Activated CD4-positive, CD25-positive, alpha-beta regulatory T cell treated with anti-CD3 and anti-CD28 coated beads, Interleukin-2, amount 50 U/mL, for 24 hours (primary cell): ENCODE measurements around the gene HHLA2.
"Not testable (repeated sequence)": the region's sequence is repeated elsewhere in the genome, so short reads cannot be mapped to it uniquely, and the experiment has no call there.

Experiments used
- ATAC-seq, 2 donors: fragments of 150-1000 bp; cut with Tn5 transposase; one replicate each; pipeline ENCODE4 v1.10.0; 2021; ENCODE audit warnings: mild to moderate bottlenecking in 1 of 2, moderate library complexity in 1 of 2

Gene HHLA2, protein sequence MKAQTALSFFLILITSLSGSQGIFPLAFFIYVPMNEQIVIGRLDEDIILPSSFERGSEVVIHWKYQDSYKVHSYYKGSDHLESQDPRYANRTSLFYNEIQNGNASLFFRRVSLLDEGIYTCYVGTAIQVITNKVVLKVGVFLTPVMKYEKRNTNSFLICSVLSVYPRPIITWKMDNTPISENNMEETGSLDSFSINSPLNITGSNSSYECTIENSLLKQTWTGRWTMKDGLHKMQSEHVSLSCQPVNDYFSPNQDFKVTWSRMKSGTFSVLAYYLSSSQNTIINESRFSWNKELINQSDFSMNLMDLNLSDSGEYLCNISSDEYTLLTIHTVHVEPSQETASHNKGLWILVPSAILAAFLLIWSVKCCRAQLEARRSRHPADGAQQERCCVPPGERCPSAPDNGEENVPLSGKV

DNA sequence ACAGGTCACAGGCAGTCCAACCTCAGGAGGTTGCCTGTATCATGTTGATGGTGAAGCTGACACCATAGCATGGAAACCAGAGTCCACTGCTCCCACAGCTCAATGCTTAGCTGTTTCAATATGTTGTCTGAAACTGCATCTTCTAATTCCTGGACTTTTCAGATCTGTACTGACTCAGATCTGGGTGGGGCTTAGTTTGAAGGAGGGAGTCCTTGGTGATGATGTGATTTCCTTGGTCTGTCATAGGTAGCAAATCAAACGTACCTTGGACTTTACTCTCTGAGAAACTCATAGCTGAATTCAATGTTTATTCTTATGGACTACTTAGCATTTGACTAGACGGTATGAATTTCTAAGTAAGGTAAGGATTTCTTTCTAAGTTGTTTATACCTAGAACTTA is at the start of gene HHLA2:
Gene HHLA2, plus strand, starts transcription at position 310 of the 400 bp plus-strand sequence. CDS start 55,266 bp downstream, outside the sequence.
- peak; percentile 25 to 48 for ATAC-seq

DNA sequence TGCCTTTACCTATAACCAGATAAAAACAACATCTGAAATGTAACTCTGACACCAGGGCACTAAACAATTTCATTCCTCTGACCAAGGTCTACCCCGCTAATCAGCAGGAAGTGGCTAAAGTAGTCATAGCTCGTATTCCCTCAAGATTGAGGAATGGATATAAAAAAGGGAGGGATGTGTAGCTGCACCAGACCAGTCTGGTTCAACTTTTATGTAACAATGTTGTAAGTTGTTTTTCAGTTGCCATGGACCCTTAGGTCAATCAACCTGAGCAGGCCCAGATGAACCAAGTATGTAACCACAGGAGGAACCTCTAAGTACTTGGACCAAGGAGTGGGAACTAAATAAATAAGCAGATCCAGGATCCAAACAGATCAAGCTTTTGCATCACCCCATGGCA is 45.7 kb upstream of the HHLA2 start:
- ATAC-seq = no peak

DNA sequence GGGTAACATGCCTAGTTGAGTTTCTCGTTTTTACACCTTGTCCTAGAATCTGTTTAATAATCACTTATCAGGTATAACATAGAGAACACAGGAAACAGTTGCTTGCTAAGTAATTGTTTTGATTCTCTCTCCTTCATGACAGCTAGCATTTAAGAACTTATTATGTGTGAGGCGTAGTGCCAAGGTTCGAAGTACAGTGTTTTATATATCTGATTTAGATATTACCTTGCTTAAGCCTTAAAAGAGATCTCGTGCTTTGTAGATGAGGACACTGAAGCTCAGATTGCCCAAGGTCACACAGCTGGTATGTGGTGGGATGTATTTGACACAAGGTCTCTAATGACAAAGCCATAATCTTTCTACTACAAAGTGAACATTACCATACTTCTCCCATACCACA is 45.1 kb upstream of the HHLA2 start:
- no peak for ATAC-seq

DNA sequence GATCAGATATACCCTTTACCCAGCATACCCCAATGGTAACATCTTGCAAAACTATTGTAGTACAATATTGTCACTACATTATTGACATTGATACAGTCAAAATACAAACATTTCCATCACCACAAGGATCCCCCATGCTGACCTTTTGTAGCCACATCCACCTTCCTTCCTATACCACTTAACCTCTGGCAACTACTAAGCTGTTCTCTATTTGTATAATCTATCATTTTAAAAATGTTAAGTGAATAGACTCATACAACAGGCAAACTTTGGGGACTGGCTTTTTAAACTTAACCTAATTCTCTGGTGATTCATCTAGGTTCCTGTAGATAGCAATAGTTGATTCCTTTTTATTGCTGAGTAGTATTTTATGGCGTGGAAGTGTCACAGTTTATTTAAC is 44.5 kb upstream of the HHLA2 start:
- no peak for ATAC-seq

DNA sequence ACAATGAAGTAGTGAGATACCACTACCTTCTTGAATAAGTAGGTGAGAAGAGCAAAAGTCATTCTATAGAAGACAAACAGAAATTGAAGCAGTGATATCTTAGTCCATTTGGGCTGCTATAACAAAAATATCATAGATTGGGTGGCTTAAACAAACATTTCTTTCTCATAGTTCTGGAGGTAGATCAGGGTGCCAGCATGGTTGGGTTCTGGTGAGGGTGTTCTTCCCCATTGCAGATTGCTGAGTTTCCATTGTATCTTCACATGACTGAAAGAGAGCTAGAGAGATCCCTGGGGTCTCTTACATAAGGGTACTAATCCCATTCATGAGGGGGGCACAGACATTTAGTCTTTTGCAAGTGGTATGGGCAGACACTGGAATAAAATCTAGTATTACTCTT is 41.2 kb upstream of the HHLA2 start:
- ATAC-seq = no peak

DNA sequence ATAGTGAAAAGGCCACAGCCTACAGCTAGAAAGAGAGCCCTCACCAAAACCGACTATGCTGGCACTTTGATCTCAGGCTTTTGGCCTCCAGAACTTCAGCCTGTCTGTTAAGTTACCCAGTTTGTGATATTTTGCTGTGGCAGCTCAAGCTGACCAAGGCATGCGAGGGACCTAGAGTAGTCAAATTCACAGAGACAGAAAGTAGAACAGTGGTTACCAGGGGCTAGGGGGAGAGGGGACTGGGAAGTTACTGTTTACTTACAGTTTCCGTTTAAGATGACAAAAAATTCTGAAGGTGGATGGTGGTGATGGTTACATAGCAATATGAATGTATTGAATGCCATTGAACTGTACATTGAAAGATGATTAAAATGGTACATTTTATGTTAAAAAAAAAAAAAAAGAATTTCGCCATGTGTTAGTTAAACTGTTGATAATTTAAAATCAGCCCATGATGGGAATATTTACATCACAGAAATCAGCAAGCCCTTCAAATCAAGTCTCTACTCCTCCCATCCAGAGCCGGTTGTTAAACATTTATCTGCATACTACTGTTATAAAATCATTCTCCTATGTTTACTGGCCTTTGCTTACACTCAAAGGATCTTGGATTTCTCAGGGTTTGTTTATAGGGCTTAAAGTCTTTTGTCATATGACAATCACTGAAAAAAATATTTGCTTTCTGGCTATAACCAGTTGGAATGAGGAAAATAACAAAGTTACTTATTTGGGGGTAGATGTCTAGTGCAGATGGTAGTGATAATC is 31.6 kb upstream of the HHLA2 start:
- ATAC-seq = peak; percentile 9 to 45

DNA sequence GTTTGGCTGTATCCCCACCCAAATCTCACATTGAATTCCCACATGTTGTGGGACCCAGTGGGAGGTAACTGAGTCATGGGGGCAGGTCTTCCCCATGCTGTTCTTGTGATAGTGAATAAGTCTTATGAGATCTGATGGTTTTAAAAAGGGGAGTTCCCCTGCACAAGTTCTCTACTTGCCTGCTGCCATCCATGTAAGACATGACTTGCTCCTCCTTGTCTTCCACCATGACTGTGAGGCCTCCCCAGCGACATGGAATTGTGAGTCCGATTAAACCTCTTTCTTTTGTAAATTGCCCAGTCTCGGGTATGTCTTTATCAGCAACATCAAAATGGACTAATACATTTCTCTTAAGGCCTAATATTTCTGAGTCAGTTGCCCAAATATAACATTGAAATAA is 28.1 kb upstream of the HHLA2 start:
- ATAC-seq = not testable (repeated sequence)

DNA sequence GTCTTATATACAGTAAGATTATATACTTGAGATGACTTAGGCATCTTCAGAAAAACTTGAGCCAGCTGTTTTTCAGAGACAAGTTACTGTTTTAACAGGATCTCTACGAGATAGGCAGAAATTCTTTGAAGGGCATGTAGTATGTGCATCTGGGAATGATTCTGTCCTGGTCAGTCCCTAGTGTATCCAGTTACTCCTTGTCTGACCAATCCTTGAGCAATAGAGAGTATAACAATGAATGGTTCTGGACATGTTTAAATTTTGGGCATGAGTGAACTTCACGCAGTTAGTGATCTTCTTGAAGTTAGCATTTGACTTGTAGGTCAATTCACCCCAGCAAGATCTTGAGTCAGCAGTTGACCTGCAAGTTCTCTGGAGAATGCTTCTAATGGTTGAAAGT is 24.7 kb upstream of the HHLA2 start:
- ATAC-seq = no peak

DNA sequence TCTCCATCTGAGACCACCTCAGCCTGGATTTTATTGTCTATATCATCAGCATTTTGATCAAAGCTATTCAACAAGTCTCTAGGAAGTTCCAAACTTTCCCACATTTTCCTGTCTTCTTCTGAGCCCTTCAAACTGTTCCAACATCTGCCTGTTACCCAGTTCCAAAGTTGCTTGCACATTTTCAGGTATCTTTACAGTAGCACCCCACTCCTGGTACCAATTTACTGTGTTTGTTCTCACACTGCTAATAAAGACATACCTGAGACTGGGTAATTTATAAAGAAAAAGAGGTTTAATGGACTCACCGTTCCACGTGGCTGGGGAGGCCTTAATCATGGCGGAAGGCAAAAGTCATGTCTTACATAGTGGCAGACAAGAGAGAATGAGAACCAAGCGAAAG is 17.3 kb upstream of the HHLA2 start:
- ATAC-seq = not testable (repeated sequence)

DNA sequence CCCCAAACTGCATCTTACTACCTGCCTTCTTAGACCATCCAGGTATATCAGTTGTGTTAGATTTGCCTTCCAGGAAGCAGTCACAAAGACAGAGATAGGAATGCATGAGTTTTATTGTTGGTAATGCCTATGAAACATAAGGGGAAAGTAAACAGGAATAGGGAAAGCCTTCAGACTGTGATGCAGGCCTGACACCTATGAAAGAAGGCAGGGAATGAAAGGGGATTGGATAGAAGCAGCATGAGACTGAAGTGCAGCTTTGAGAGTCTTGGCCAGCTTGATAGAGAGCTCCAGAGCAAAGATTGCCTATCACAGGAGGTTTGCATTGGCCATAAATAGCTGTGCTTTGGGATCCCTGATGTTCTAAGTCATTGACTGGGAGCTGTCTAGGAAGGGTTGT is 15.9 kb upstream of the HHLA2 start:
- no peak for ATAC-seq

DNA sequence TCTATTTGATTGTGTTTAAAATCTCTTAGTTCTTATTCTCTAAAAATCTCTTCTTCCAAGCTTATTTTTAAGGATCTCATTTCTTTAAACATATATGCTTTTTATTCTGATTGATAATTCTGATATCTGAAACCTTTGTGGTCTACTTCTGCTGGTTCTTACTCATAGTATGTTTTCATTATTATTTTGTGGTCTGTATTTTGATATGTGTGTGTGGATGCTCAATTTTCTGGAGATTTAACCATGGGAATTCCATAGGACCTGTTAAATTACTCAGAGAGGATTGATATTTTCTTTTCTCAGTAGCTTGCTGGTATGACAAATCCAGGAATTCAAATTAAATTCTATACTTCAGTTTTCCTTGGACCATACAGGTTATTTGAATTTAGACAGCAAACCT is 14.7 kb upstream of the HHLA2 start:
- ATAC-seq = no peak

DNA sequence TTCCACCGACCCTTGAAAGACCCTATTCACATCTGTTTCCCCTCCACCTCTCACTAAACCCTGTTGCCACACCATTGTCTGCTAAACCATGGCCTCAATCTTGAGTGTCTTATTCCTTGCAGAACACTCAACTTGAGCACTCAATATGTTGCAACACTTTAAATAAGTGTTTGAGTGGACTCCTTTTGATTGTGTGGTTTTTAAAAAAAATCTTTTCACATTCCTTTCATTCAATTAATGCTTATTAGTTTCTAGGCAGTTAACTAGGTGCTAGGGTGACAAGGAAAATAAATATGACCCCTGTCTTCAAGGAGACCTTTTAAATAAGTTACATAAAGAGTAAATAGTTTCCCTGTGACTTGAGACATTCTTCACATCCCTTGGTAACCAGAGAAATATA is 13.3 kb upstream of the HHLA2 start:
- ATAC-seq = no peak

DNA sequence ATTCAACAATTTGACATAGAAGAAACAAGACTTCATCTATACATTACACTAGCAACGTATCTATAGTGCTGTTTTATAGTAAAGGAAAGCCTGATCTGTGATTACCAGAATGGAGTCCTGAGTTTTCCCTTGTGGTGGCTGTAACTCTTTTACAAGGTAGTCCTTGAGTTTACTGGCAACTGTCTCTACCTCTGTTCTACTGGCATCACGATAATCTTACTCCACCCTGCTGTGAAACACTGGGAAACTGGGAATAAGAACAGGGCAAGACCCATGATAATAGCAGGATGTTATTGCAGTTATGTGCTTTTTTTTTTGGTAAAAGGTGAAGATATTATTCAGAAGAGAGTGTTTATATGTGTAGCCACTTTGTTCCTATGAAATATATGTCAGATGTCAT is 12.4 kb upstream of the HHLA2 start:
- ATAC-seq = no peak

DNA sequence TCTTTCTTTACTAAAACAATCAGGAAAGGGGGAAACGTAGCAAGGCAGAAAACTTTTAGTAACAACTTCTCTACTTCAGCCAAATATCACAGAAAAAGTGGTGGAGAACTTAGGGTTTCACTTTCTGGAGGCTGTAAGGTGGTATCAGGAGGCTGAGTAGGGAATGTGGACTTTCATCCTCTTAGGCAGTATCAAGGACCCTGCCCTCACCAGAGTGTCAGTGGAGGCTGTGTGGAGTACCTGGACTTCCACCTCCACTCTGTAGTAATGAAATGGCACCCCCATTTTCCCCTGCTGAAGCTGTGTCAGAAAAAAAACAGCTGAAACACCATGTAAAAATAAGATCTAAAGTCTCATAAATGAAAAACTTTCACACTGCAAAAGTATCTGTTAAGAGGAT is 11.2 kb upstream of the HHLA2 start:
- ATAC-seq = no peak

DNA sequence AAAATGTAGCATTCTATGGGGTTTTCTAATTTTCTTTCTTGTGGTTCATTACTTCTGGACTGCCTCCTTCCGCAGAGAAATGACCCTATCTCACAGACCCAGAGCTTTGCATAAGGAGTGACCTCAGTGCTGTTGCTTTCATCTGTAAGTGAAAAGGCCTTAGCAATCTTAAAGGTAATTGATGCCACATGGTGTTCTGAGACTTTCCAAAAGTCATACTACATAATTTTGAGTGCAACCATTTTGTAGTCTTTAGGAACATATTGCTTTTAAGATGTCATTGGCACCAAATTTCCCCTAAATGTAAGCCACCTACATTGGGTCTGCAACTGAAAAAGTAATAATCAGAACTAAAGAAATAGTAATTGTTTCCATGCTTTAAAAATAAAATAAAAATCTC is 9.2 kb upstream of the HHLA2 start:
- ATAC-seq = peak in 1 of 2 donors; percentile 24

DNA sequence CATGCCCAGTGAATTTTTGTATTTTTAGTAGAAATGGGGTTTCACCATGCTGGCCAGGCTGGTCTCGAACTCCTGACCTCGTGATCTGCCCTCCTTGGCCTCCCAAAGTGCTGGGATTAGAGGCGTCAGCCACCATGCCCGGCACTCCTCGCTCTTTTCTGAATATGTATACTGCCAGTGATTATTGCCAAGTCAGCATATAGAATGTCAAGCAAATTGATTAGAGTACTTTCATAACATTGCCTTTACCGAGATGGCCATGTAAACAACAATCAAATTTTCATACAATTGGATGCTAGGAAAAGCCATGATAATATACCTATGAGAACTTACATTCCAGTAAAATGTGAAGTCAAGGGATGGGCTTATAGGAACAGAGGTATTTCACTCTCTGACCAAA is 8.2 kb upstream of the HHLA2 start:
- not testable (repeated sequence) for ATAC-seq

DNA sequence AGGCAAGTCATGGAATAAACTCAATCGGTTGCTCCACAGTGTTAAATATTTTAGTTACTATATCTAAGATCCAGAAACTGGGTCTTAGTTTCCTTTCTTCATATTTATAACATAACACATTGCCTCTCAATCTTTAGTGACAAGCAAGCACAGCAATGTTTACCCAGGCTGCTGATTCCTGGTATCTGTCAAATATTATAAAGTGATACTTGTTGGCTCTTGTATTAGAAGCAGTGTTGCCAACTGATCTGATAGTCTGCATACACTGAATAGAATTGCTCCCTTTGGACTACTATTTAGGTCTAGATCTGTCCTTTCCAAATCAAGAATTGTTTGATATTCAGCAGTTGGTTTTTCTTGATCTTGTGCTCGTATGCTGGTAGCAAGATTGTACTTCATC is 7.2 kb upstream of the HHLA2 start:
- no peak for ATAC-seq

DNA sequence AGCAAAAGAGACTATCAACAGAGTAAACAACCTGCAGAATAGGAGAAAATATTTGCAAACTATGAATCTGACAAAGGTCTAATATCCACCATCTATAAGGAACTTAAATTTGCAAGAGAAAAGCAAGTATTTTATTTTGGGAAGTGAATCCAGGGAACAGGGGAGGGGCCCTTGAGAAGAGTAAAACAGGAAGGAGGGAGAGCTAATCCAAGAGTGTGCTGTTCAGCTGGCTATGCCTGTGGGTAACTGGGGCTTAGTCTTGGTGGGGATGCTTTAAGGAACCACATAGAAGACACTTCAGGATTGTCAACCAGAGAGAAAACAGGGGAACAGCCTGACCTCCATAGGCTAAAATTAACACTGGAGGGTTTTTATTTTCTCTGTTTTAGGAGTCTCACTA is 3.9 kb upstream of the HHLA2 start:
- no peak for ATAC-seq

DNA sequence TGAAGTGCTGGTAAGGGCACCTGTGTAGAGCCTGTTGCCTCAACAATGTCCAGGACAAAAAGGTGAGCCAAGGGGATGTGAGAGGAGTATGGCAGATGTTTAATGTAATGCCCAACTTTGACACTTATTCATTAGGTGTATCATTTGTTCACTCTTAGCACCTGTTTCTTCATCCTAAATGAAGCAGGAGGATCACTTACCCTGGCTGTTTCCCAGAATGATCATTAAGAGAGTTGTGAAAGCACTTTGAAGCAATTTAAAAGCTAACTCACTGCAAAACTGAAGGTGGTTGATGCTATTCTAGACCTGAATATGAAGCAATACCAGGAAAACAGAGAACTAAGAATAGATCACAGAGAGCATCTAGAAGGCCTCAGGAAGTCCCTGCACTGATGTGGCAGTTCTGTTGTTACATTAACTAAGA is 3.4 kb upstream of the HHLA2 start:
- ATAC-seq = peak; percentile 84 to 88

DNA sequence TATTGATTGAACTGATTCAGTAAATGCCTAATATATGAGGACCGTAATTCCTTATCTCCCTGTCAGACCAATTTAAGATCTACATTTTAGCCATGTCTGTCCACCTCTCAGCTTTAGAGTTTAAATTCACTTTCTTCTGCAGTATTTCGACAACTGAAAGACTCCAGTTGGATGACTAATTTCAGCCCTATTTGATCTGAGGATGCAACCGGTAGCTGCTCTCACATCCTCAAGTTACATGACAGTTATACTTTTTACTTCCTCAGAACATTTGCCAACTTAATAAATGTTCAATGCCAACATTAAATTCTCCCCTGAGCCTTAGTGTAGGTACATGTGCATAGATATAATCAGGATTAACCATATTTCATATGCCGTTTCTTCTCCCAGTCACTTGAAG is 2.5 kb upstream of the HHLA2 start:
- peak in 1 of 2 donors; percentile 44 for ATAC-seq

DNA sequence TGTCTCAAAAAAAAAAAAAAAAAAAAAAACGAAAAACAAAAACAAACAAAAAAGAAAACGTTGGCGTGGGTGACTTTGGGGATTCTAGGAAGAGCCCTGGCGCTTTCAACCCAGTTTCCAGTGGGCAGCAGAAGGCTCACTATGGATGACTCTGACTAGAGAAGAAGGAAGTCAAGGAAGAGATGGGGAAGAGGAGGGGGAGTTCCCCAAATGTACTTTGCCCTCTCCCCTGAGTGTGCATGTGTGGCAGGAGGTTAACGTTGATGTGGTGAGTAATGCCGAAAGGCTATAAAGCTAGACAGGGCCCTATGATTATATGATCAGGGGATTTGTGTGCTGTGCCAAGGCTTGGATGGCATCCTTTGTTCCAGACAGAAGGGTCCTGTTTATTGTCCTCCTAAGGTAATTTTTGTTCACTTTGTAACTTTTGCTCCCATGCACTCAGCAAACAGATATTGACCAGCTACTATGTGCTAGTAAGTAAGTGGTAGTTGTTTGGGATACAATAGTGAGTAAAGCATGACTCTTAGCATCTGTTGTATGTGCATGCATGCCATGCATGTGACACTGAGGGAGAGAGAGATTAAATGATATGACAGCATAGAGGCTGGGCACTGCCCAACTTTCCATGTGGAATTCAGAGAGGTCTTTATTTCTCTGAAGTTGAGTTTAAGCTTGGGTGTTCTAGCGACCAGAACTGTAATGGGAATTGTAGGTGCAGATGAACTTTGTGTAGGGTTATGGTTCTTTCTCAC is 750 bp upstream of the HHLA2 start:
- ATAC-seq = no peak

DNA sequence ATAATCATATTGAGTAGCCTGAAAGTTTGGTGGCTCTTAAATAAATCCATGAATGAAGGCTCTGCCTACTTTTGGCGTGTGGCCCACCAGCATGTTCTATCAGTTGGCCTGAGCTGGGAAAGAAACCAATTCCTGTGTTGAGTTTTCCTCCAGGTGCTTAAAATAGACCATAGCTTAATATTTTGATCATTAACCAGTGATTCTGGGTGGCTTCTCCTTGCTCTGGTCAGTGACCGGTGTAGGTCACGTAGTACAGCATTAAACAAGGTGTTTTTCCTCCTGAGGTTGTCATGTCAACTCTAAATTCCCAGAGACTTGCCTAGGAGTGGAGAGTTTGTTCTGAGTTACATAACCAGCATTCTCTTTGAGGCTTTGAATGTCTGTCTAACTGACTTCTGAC is 1.3 kb downstream of the HHLA2 start:
- no peak for ATAC-seq

DNA sequence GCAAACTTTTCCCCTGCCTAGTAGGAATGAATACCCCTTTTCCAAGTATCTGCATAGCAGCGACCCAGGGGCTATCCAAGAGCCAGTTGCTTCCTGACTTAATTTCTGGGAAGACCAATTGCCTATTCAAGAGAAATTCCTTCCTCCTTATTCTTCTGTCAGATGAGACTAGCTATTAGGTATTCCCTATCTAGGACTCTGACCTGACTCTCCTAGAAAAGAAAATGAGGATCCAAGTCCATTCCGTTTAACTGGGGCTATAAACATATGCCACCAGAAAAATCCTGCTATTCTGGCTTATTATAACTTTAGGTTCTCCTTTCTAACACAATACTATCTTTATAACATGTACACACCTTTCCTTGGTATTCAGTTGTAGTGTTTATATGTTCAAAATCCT is 1.7 kb downstream of the HHLA2 start:
- ATAC-seq = no peak
